Measurements from ENCODE around the gene PLAGL2. TPM values are rescaled to one million over a fixed set of nuclear protein-coding genes. Genes with fewer than 3 reads are reported as not detected.

Gene PLAGL2
- total RNA-seq, 1 experiment from 2014 or later, result 44.4 TPM

GRCh38 chr20:32208499-32209154 lies 1.1 kb upstream of the PLAGL2 start:
- H3K36me3 Mint-ChIP-seq (ENCODE audit: insufficient read depth in 1 of 3, low read depth in 3 of 3), result peaks cover 7 to 37% (median 30%) of the 10 kb centered on the region in 3 experiments; a peak in 6 of 7 replicates
- Histone ChIP-seq H3K4me2 (ENCODE audit: insufficient read depth, insufficient read length, low read length) (peak overlapping the region; percentile 59), H3K18ac (ENCODE audit: insufficient read length, low read depth, low read length) (no peak overlapping the region), H3K27ac (ENCODE audit: insufficient read length, low read depth, low read length) (no peak overlapping the region), H2BK120ac (ENCODE audit: low read depth, low read length, poor library complexity, severe bottlenecking) (no peak overlapping the region), H2BK15ac (ENCODE audit: low read depth, low read length) (no peak overlapping the region), H3K9ac (ENCODE audit: extremely low read depth, insufficient read length, low read length) (peak overlapping the region; percentile 40), H3K4ac (ENCODE audit: low read depth, low read length) (no peak overlapping the region), H2BK20ac (ENCODE audit: low read depth, low read length, poor library complexity, severe bottlenecking) (no peak overlapping the region), H3K79me1 (ENCODE audit: insufficient read depth, low read depth, low read length, poor library complexity, severe bottlenecking) (peaks cover 6% of the 10 kb centered on the region), H3K23me2 (ENCODE audit: insufficient read length, low read depth, low read length, poor library complexity, severe bottlenecking) (peaks cover 10% of the 10 kb centered on the region), H2AFZ (ENCODE audit: low read length) (no peak overlapping the region), H3K23ac (ENCODE audit: insufficient read length, low read depth, low read length) (no peak overlapping the region), H3K14ac (ENCODE audit: insufficient read depth, low read length) (no peak overlapping the region), H2BK5ac (ENCODE audit: insufficient read length, low read length) (no peak overlapping the region), H3K9me3 (ENCODE audit: control insufficient read depth, low read depth, low read length) (no peaks in the 10 kb centered on the region), H3K27me3 (ENCODE audit: insufficient read depth, low read length) (no peaks in the 10 kb centered on the region), H3K4me1 (ENCODE audit: insufficient read depth, low read length) (no peaks in the 10 kb centered on the region), H4K5ac (ENCODE audit: insufficient read length, low read depth, low read length) (no peak overlapping the region), H4K8ac (replicated peaks; ENCODE audit: insufficient read length, low read depth, low read length) (no peak overlapping the region), H4K91ac (ENCODE audit: insufficient read length, low read depth, low read length) (no peak overlapping the region), H4K20me1 (ENCODE audit: control insufficient read depth, insufficient read depth, insufficient read length) (no peaks in the 10 kb centered on the region), H3K79me2 (ENCODE audit: insufficient read depth, low read length) (peaks cover 19% of the 10 kb centered on the region; the same call in 1 of the 2 replicates), H2BK12ac (ENCODE audit: insufficient read length, low read depth, low read length) (no peak overlapping the region), H3T11ph (ENCODE audit: low read length) (no peak overlapping the region), H2AK5ac (ENCODE audit: insufficient read length, low read length) (no peak overlapping the region), H3K56ac (ENCODE audit: insufficient read length, low read depth, low read length) (no peak overlapping the region)
- H3K27me3 Mint-ChIP-seq (ENCODE audit: low read depth), result no peaks in the 10 kb centered on the region
- DNase-seq, result no peak
- H3K27ac Mint-ChIP-seq, result peak overlapping the region in 2 of 3 experiments; percentile 86 to 89; a peak in 3 of 7 replicates
- H3K9me3 Mint-ChIP-seq, result no peaks in the 10 kb centered on the region; a peak in 1 of 5 replicates
- peak overlapping the region; percentile 87 to 90 for H3K4me3 Mint-ChIP-seq
- no peak for TF ChIP-seq CTCF (conservative IDR thresholded peaks at IDR 0.05)
- WGBS (ENCODE audit: extremely low coverage, insufficient read length, low lambda C conversion rate), result no CpG with 5 or more reads among the region's 13 CpGs
- H3K4me1 Mint-ChIP-seq, result peaks cover 38 to 40% of the 10 kb centered on the region in 2 experiments

All from H9 (cell line).